ENCODE measurements around the gene GPER1.

GPER1 gene

DNA sequence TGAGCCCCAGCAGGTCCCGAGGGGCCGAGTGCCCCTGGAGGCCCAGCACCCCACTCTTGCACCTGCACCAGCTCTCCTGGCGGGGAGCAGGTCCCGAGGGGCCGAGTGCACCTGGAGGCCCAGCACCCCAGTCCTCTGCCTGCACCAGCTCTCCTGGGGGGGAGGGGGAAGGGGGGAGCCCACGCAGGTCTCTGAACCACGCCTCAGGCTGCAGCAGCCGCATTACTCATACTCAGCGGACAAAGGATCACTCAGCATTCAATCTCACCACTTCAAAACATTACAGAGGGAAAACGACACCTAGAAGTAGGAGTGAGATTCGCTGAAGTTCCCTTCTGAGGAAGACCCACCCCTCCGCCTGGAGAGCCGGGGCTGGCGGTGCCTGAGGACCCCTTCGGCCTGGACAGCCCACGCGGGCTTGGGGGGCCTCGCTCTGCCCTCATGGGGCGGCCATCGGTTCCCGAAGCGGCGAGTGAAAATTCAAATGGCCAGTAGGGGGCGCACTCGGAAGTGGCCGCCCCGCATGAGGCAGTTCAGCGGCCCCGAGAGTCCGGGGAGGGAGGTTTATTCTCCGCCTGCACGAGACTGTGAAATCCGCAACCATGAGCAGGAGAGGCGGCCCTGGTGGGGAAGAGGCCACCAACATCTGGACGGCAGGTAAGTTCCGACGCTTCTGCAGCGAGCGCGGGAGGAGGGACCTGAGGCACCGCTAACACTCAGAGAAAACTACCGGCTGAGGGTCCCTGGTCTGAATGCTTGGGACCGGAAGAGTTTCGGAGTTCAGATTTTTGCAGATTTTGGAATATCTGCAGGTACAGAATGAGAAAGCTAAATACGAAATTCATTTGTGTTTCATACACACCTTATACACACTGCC lies 1.1 kb upstream of the GPER1 start:
- TF ChIP-seq, protein P1, sequence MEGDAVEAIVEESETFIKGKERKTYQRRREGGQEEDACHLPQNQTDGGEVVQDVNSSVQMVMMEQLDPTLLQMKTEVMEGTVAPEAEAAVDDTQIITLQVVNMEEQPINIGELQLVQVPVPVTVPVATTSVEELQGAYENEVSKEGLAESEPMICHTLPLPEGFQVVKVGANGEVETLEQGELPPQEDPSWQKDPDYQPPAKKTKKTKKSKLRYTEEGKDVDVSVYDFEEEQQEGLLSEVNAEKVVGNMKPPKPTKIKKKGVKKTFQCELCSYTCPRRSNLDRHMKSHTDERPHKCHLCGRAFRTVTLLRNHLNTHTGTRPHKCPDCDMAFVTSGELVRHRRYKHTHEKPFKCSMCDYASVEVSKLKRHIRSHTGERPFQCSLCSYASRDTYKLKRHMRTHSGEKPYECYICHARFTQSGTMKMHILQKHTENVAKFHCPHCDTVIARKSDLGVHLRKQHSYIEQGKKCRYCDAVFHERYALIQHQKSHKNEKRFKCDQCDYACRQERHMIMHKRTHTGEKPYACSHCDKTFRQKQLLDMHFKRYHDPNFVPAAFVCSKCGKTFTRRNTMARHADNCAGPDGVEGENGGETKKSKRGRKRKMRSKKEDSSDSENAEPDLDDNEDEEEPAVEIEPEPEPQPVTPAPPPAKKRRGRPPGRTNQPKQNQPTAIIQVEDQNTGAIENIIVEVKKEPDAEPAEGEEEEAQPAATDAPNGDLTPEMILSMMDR (IDR thresholded peaks at IDR 0.05; ENCODE audit: control extremely low read depth, extremely low read depth, low read depth, missing control alignments) = peak; percentile 85
- POLR2A ChIA-PET = interaction anchor here (0.6 kb wide), 1 partner anchor 335 kb away, joined by 5 read pairs; no protein-coding TSS in a partner anchor
- CTCF ChIA-PET = interaction anchor here (0.6 to 5.4 kb wide), 33 partner anchors 8 to 173 kb away, joined by 3 to 73 read pairs (median 4); a partner anchor contains a TSS
- DNase-seq (ENCODE audit: extremely low spot score) = peak; percentile 90

DNA sequence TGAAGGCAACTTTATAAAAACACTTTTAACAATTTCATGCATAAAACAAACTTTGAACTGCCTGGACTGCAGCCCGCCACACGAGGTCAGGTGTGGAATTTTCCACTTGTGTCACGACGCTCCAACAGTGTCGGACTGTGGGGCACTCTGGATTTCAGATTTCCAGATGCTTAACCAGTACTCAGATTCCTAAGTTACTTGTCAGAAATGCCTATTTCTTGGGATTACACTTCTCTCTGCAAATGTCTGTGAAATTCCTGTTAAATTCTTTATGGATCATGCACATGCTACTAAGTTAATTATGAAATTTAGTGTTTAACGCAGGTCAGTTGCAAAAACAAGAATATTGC lies 473 bp upstream of the GPER1 start:
- CTCF ChIA-PET = interaction anchor here (0.6 to 5.4 kb wide), 9 partner anchors 8 to 96 kb away, joined by 3 to 73 read pairs (median 6); a partner anchor contains a TSS

DNA sequence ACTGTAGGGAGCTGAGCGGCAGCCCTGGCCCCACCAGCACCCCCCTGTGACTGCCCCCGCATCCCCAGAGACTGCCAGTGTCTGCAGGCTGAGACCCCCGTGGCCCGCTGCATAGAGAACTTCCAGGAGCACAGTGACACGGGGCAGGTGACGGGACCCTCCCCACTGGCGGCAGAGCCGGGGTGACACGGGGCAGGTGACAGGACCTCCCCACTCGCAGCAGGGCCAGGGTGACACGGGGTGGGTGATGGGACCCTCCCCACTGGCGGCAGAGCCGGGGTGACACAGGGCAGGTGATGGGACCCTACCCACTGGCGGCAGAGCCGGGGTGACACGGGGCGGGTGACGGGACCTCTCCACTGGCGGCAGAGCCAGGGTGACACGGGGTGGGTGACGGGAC lies 2.3 kb downstream of the GPER1 start:
- ChIA-PET POLR2A (no interaction called here), CTCF (interaction anchor here (2.0 to 3.0 kb wide), 3 partner anchors 25 to 97 kb away, joined by 7 to 16 read pairs (median 13); no protein-coding TSS in a partner anchor)
- no peak for DNase-seq (ENCODE audit: extremely low spot score)
- TF ChIP-seq, protein P1 (IDR thresholded peaks at IDR 0.05; ENCODE audit: control extremely low read depth, extremely low read depth, low read depth, missing control alignments) = no peak

More for the DNA sequence above, 473 bp upstream of the GPER1 start:
- no peak for DNase-seq (ENCODE audit: extremely low spot score)
- POLR2A ChIA-PET = no interaction called here
- TF ChIP-seq, protein P1 (IDR thresholded peaks at IDR 0.05; ENCODE audit: control extremely low read depth, extremely low read depth, low read depth, missing control alignments) = no peak

DNA sequence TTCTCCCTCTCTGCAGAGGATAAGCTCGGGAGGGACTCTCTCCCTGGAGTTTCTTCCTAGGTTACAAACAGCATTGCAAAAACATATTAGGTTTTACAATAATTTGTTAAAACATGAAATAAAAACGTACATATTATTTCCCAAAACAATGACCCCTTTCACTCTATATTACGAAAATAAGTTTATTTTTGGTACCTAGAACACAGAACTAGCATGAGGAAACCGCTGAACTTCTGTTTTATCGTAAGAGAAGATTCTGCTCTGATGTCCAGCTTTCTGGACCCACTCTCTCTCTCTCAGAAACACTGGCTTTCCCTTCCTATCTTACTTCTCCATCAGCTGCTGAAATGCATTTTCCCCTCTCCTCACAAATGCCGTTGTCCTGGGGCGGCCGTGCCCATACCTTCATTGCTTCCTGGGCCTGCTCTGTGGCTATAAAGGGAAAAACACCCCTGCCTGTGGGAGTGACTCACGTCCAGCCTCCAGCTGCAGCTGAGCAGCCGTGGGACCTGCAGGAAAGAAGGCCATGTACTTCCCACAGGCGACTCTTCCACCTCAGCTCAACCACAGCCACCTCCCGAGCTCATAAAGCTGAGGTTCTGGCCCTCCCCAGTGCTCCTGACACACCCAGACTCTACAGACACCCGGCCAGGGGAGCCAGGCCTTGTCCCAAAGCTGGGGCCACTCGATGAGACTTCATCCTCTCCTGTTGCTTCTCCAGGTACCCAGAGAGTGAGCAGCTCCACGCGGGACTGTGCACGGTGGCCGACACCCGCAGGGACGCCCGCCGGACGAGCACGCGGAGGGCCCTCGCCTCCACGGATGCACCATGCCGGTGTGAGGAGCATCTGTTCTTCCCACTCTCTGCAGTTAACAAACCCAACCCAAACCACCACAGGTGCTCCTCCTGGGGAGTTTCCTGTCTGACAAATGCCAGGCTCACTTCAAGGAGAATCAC lies 3.1 kb downstream of the GPER1 start:
- POLR2A ChIA-PET = no interaction called here
- TF ChIP-seq, protein P1 (IDR thresholded peaks at IDR 0.05; ENCODE audit: control extremely low read depth, extremely low read depth, low read depth, missing control alignments) = no peak
- DNase-seq (ENCODE audit: extremely low spot score) = no peak
- CTCF ChIA-PET = interaction anchor here (0.9 to 3.0 kb wide), 7 partner anchors 11 to 98 kb away, joined by 3 to 16 read pairs (median 3); no protein-coding TSS in a partner anchor

DNA sequence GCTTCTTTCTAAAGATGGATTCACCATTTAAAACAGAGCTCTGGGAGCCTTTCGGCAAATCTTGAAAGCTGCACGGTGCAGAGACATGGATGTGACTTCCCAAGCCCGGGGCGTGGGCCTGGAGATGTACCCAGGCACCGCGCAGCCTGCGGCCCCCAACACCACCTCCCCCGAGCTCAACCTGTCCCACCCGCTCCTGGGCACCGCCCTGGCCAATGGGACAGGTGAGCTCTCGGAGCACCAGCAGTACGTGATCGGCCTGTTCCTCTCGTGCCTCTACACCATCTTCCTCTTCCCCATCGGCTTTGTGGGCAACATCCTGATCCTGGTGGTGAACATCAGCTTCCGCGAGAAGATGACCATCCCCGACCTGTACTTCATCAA lies 3.7 kb downstream of the GPER1 start:
- ChIA-PET POLR2A (no interaction called here), CTCF (interaction anchor here (0.9 to 3.0 kb wide), 7 partner anchors 12 to 98 kb away, joined by 3 to 16 read pairs (median 3); no protein-coding TSS in a partner anchor)
- TF ChIP-seq, protein P1 (IDR thresholded peaks at IDR 0.05; ENCODE audit: control extremely low read depth, extremely low read depth, low read depth, missing control alignments) = no peak
- no peak for DNase-seq (ENCODE audit: extremely low spot score)

DNA sequence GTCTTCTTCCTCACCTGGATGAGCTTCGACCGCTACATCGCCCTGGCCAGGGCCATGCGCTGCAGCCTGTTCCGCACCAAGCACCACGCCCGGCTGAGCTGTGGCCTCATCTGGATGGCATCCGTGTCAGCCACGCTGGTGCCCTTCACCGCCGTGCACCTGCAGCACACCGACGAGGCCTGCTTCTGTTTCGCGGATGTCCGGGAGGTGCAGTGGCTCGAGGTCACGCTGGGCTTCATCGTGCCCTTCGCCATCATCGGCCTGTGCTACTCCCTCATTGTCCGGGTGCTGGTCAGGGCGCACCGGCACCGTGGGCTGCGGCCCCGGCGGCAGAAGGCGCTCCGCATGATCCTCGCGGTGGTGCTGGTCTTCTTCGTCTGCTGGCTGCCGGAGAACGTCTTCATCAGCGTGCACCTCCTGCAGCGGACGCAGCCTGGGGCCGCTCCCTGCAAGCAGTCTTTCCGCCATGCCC lies 4.3 kb downstream of the GPER1 start:
- no peak for DNase-seq (ENCODE audit: extremely low spot score)
- CTCF ChIA-PET = interaction anchor here (1.3 to 3.0 kb wide), 5 partner anchors 12 to 99 kb away, joined by 3 to 16 read pairs (median 7); no protein-coding TSS in a partner anchor
- TF ChIP-seq, protein P1 (IDR thresholded peaks at IDR 0.05; ENCODE audit: control extremely low read depth, extremely low read depth, low read depth, missing control alignments) = no peak
- POLR2A ChIA-PET = no interaction called here
